Thoracic aorta (tissue), 2 donors: ENCODE data around the gene SLC8A2. TPM values are rescaled to one million over a fixed set of nuclear protein-coding genes. Genes with fewer than 3 reads are reported as not detected.

Experiments used
- ATAC-seq: fragments of 150-250 bp; one replicate; pipeline ENCODE4 v1.8.0; 2017; ENCODE audit warnings: low read depth; ENCODE audit not compliant: insufficient number of reproducible peaks, low FRiP score
- DNase-seq: peaks from one replicate; pipeline ENCODE4 v3.0.0-alpha.2; 2020; ENCODE audit warnings: low spot score
- H3K27ac ChIP-seq, 2 donors: fragments of 200-600 bp; sonication (generic); 1 replicate in 1 of 2; 2 replicates in 1 of 2; pipeline ENCODE4 v1.5.1; 2016; ENCODE audit warnings: mild to moderate bottlenecking in 2 of 2, moderate library complexity in 2 of 2
- H3K27me3 ChIP-seq: fragments of 200-600 bp; sonication (generic); replicated peaks from 2 replicates; pipeline ENCODE4 v1.6.0; 2016; ENCODE audit warnings: mild to moderate bottlenecking; ENCODE audit not compliant: insufficient read depth
- H3K36me3 ChIP-seq: fragments of 200-600 bp; sonication (generic); one replicate; pipeline ENCODE4 v1.5.1; 2016
- H3K4me1 ChIP-seq, 2 donors: fragments of 200-600 bp; sonication (generic); 1 replicate in 1 of 2; 2 replicates in 1 of 2; pipeline versions ENCODE4 v1.5.1 to v1.6.0; 2016; ENCODE audit warnings: low read depth in 2 of 2, mild to moderate bottlenecking in 1 of 2; ENCODE audit not compliant: control insufficient read depth in 1 of 2
- H3K4me3 ChIP-seq: fragments of 200-600 bp; sonication (generic); 2 replicates; pipeline ENCODE4 v1.5.1; 2016; ENCODE audit warnings: mild to moderate bottlenecking
- H3K9me3 ChIP-seq: fragments of 200-600 bp; sonication (generic); 2 replicates; pipeline ENCODE4 v1.5.1; 2016
- CTCF ChIP-seq: fragments of 200-600 bp; sonication (generic); IDR thresholded peaks from one replicate; pipeline ENCODE4 v1.5.1; 2019; ENCODE audit warnings: antibody characterized with exemption
- total RNA-seq, 2 donors: library from RNA; depleted of rRNA; stranded (reverse); fragments of >200 nt; gene quantifications; one replicate each; pipeline versions ENCODE4 v1.1.0 to v1.2.3, GENCODE V29; 2016

Gene SLC8A2
- total RNA-seq, 2 donors from 2014 or later, result 0.28 TPM; not detected in 1

GRCh38 chr19:47406711-47407416, 64.8 kb downstream of the SLC8A2 start:
- H3K36me3 ChIP-seq, result no peaks in the 10 kb centered on the region
- no peaks in the 10 kb centered on the region for H3K4me1 ChIP-seq
- no peak overlapping the region for H3K27ac ChIP-seq
- no peaks in the 10 kb centered on the region for H3K9me3 ChIP-seq
- H3K27me3 ChIP-seq, result no peaks in the 10 kb centered on the region
- no peak for ATAC-seq
- TF ChIP-seq CTCF, result no peak
- no peak for DNase-seq
- H3K4me3 ChIP-seq, result no peak overlapping the region

- H3K36me3 ChIP-seq, result no peaks in the 10 kb centered on the region
- no peak overlapping the region for H3K4me3 ChIP-seq
- no peaks in the 10 kb centered on the region for H3K27me3 ChIP-seq
- ATAC-seq (no peak), DNase-seq (no peak)
- TF ChIP-seq CTCF, result no peak
- H3K27ac ChIP-seq, result no peak overlapping the region
- H3K9me3 ChIP-seq, result no peaks in the 10 kb centered on the region
- H3K4me1 ChIP-seq, result no peaks in the 10 kb centered on the region
Measured at GRCh38 chr19:47405854-47406417, 65.8 kb downstream of the SLC8A2 start.

GRCh38 chr19:47405197-47405550, 66.5 kb downstream of the SLC8A2 start:
- no peak for TF ChIP-seq CTCF
- no peak overlapping the region for H3K4me3 ChIP-seq
- no peaks in the 10 kb centered on the region for H3K9me3 ChIP-seq
- no peaks in the 10 kb centered on the region for H3K36me3 ChIP-seq
- H3K27ac ChIP-seq, result no peak overlapping the region
- no peak for DNase-seq
- no peaks in the 10 kb centered on the region for H3K27me3 ChIP-seq
- no peaks in the 10 kb centered on the region for H3K4me1 ChIP-seq
- no peak for ATAC-seq

GRCh38 chr19:47404334-47405196, 67.1 kb downstream of the SLC8A2 start:
- ATAC-seq, result no peak
- H3K4me3 ChIP-seq, result no peak overlapping the region
- TF ChIP-seq CTCF, result no peak
- no peak overlapping the region for H3K27ac ChIP-seq
- no peaks in the 10 kb centered on the region for H3K36me3 ChIP-seq
- no peaks in the 10 kb centered on the region for H3K27me3 ChIP-seq
- H3K4me1 ChIP-seq, result no peaks in the 10 kb centered on the region
- no peaks in the 10 kb centered on the region for H3K9me3 ChIP-seq
- DNase-seq, result no peak

GRCh38 chr19:47402504-47402903, 69.2 kb downstream of the SLC8A2 start:
- Histone ChIP-seq H3K36me3 (no peaks in the 10 kb centered on the region), H3K27ac (no peak overlapping the region), H3K4me3 (no peak overlapping the region), H3K27me3 (no peaks in the 10 kb centered on the region), H3K9me3 (no peaks in the 10 kb centered on the region), H3K4me1 (no peaks in the 10 kb centered on the region)
- no peak for DNase-seq
- ATAC-seq, result no peak
- no peak for TF ChIP-seq CTCF
